Renal cortex interstitium (tissue), 11 donors: ENCODE results near the gene COL15A1. TPM values are rescaled to one million over a fixed set of nuclear protein-coding genes. Genes with fewer than 3 reads are reported as not detected.
"Not testable (repeated sequence)": the region's sequence is repeated elsewhere in the genome, so short reads cannot be mapped to it uniquely, and the experiment has no call there.

Experiments used
- DNase-seq, 11 donors: peaks; one replicate each; pipeline ENCODE4 v3.0.0-alpha.2; 2013; ENCODE audit warnings: low read depth in 9 of 11, low spot score in 4 of 11; ENCODE audit errors: extremely low read depth in 1 of 11
- polyA plus RNA-seq, 3 donors: library from polyadenylated mRNA; unstranded; fragments of 120-200 nt; gene quantifications; one replicate each; pipeline ENCODE4 v1.2.1, GENCODE V29; 2013; ENCODE audit not compliant: insufficient read length in 3 of 3

The COL15A1 gene
- polyA plus RNA-seq, 3 donors, result 22.2 to 30.3 (median 23.0) TPM

GRCh38 chr9:98911042-98911441 is 32.7 kb upstream of the COL15A1 start:
- no peak for DNase-seq

GRCh38 chr9:98911738-98912137 is 32.0 kb upstream of the COL15A1 start:
- not testable (repeated sequence) for DNase-seq

GRCh38 chr9:98912450-98912849 is 31.3 kb upstream of the COL15A1 start:
- DNase-seq, result no peak

- DNase-seq, result no peak
Measured at GRCh38 chr9:98913044-98913443, 30.7 kb upstream of the COL15A1 start.

GRCh38 chr9:98913705-98914104 is 30.0 kb upstream of the COL15A1 start:
- no peak for DNase-seq

- no peak for DNase-seq
Measured at GRCh38 chr9:98915599-98915998, 28.1 kb upstream of the COL15A1 start.

GRCh38 chr9:98916660-98917059 is 27.0 kb upstream of the COL15A1 start:
- DNase-seq, result peak in 8 of 11 donors; percentile 30 to 63 (median 52)

GRCh38 chr9:98917746-98918487 is 25.8 kb upstream of the COL15A1 start:
- no peak for DNase-seq

- DNase-seq, result no peak
Measured at GRCh38 chr9:98921732-98922131, 22.0 kb upstream of the COL15A1 start.

- DNase-seq, result no peak
Measured at GRCh38 chr9:98922721-98923435, 20.8 kb upstream of the COL15A1 start.

- no peak for DNase-seq
Measured at GRCh38 chr9:98923451-98924123, 20.1 kb upstream of the COL15A1 start.

- no peak for DNase-seq
Measured at GRCh38 chr9:98924946-98925820, 18.5 kb upstream of the COL15A1 start.

GRCh38 chr9:98925956-98926355 is 17.8 kb upstream of the COL15A1 start:
- no peak for DNase-seq

- no peak for DNase-seq
Measured at GRCh38 chr9:98927724-98928123, 16.0 kb upstream of the COL15A1 start.

- DNase-seq, result peak in 2 of 11 donors; percentile 29 to 31
Measured at GRCh38 chr9:98929071-98929470, 14.6 kb upstream of the COL15A1 start.

GRCh38 chr9:98929895-98930341 is 13.8 kb upstream of the COL15A1 start:
- DNase-seq, result no peak

GRCh38 chr9:98930792-98931191 is 12.9 kb upstream of the COL15A1 start:
- no peak for DNase-seq

GRCh38 chr9:98931600-98932389 is 11.9 kb upstream of the COL15A1 start:
- no peak for DNase-seq
